Stimulated activated CD8-positive, alpha-beta memory T cell treated with anti-CD3 and anti-CD28 coated beads, Interleukin-4, amount 100 ng/mL, for 48 hours (primary cell): ENCODE measurements around the gene CYGB.

Experiments used
- DNase-seq: peaks from one replicate; pipeline ENCODE4 v3.0.0-alpha.2; 2020

CYGB gene

GRCh38 chr17:76549215-76549518 lies 11.7 kb upstream of the CYGB start:
- DNase-seq = no peak

DNA sequence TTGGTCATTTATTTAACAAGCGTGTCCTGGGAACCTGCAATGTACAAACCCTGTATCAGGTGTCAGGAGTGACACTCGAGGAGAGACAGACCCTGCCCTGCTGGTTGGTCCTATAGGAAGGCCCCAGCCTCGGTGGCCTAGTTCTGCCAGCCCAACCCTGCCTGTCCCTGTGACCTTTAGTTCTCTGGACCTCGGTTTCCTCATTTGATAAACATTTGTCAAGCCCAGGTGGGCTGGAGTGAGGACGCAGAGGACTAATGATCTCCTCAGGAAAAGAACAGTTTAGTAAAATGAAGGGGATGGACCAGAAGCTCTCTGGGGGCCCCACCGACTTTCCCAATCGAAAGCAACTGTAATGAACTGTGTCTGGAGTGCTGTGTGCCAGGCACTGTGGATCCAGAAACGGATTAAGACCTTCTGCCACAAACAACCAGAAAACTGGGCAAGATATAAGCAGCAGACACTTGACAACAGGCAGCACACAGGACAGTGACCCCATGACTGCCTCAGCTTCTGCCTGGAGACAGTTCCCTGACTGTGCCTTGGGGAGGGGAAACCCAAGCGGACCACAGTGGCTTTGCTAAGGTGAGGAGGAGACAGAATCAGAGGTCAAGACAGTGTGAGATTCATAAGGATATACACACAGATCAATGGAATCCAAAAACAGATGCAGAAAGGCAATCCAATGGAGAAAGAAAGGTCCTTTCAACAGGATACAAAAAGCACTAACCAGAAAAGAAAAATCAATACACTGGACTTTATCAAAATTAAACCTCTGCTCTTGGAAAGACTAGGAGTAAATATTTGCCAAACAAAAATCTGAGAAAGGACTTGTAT lies 11.1 kb upstream of the CYGB start:
- no peak for DNase-seq

GRCh38 chr17:76547642-76548202 lies 10.2 kb upstream of the CYGB start:
- no peak for DNase-seq

DNA sequence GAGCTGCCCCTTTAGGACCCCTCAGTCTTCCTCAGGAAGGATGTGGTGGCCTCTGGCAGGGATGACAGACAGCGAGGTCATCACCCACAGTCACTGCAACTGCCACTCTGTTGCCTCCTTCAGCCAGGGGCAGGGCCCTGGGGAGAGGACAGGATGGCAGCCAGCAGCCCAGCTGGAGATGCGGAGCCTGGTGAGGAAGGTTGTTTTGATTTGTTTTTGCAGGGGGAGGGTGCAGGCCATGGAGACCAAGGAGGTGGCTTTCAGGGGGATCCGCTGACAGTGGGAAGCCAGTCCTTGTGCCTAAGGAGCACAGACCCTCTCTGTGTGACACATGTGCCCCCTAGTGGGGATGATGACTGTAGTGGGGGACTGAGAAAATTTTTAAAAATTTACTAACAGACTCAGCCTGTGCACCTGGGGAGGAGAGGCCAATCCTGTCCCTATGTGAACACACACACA lies 9.7 kb upstream of the CYGB start:
- DNase-seq = peak; percentile 73

DNA sequence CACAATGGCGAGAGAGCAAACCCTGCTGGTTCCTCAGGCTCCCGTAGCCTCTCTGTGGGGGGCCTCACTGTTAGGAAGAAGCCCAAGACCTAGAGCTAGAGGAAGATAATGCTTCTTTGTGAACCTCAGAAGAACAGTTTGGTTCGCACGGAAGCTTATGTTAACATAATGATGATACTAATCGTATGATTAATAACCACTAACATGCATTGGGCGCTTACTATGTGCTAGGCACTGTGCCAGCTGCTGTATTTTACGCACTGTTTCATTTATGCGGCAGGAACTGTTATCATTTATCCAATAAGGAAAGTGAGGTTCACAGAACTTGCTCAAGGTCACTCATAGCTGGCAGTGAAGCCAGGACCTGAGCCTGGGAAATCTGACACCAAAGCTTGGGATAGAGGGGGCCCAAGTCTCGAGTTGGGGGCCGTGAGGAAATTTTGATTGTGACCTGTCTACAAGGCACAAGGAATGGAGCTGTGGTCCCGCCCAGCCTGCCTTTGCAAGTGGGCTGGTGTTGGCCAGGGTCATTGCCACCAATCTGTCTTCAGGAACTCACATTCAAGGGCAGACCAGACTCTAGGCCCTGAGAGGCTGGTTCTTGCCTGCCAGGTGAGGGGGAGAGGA lies 9.2 kb upstream of the CYGB start:
- DNase-seq = no peak

- no peak for DNase-seq
Observed at GRCh38 chr17:76545918-76546555, 8.5 kb upstream of the CYGB start.

GRCh38 chr17:76544546-76545365 lies 7.2 kb upstream of the CYGB start:
- DNase-seq = no peak

GRCh38 chr17:76543826-76544545 lies 6.5 kb upstream of the CYGB start:
- DNase-seq = no peak

DNA sequence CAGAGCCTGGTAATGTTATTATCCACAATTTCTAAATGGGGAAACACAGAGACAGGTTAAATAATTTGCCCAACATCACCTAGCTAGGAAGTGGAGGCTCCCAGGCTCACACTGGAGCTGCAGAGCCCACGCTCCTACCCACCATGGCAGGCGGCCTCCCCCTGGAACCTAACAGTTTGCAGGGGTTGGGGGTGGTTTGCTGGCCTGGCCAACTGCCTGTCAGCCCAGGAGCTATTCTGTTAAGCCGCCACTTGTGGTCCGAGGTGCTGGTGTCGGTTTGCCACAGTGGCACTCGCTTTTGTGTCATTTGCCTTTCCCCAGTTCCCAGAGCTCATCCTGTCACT lies 5.9 kb upstream of the CYGB start:
- DNase-seq = no peak

- DNase-seq = no peak
Observed at GRCh38 chr17:76542984-76543383, 5.5 kb upstream of the CYGB start.

DNA sequence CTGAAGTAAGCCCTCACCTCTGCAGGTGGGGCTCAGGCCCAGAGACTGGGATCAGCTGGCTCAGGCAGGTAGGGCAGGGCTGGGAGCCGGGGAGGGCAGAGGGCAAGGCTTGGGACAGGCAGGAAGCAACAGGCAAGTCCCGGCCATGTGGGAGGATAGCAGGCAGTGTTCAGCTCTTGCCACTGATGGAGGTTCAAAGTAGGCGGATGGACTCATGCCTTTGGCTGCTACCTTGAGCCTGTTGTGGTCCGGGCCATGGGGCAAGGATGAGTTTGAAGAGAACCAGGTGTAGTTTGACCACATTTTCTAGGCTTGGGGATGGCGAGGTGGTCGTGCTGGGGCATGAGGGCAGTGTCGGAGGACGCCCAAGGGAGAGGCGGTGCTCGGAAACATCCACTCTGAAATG lies 5.1 kb upstream of the CYGB start:
- DNase-seq = no peak

- DNase-seq = no peak
Observed at GRCh38 chr17:76541739-76542454, 4.4 kb upstream of the CYGB start.

DNA sequence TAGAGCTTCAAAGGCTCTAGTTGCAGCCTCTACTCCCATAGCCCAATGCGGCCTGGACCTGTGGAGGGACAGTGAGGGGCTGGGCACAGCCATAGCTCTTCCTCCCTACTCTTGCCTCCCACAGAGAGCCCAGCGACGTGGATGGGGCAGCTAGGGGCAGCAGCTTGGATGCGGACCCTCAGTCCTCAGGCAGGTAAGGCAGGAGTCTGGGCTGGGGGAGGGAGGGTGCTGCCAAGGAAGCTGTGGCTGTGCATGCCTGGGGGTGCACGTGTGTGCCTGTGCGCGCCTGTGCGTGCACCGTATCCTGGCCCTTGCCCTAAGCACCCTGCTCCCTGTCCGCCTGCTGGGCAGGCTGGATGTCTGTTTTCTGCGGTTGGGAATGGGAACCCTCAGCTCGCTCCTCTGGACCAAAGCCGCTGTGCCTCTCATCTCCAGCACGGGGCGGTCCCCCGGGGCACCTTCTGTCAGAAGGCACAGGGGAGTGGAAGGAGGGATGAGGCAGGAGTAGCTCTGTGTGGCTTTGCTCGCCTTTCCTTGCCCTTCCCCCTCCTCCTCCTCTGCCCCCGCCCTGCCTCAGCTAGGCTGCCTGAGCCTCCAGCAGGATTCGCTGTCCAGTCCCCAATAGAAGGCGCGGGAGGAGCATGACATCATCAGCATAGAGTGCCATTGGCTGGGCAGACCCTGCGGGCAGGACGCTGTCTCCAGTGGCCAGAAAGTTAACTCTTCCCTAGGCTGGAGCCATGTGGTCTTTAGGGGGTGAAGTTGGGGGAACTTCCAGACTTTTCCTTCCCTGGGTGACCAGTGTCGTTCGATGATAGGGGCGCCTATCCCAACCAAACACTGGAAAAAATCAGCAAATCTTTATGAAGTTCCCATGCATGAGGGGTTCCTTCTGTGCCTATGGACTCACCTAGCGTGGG lies 3.1 kb upstream of the CYGB start:
- no peak for DNase-seq

DNA sequence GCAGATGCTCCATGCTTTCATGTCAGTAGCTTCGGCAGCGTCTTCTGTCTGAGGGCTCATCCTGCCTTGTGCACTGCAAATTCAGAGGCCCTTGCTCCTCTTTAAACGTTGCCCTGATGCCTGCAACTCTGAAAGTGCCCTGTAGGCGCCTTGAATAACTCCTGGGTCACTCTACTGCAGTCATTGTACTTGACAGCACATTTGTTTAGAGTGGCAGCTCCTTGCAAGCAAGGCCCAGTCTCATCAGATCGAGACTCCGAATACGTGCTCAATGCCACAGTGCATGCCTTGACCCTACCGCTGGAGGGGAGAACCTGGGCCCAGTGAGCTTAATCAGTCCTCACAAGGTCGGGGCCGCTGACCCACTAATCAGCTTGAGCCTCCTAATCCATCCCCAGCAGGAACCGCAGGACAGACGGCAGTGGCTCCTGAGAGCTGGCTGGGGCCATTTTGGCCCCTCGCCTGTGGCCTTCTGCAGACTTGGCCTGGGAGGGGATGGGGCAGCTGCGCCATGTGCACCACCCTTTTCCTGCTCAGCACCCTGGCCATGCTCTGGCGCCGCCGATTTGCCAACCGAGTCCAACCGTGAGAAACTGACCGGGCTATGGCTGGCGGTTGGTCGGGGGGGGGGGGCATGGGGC lies 2.2 kb upstream of the CYGB start, which contains the start of gene PRCD:
Gene PRCD, plus strand, starts transcription at position 414 of the 641 bp plus-strand sequence. Its CDS starts 98 bp downstream, at position 512.
- DNase-seq = no peak

DNA sequence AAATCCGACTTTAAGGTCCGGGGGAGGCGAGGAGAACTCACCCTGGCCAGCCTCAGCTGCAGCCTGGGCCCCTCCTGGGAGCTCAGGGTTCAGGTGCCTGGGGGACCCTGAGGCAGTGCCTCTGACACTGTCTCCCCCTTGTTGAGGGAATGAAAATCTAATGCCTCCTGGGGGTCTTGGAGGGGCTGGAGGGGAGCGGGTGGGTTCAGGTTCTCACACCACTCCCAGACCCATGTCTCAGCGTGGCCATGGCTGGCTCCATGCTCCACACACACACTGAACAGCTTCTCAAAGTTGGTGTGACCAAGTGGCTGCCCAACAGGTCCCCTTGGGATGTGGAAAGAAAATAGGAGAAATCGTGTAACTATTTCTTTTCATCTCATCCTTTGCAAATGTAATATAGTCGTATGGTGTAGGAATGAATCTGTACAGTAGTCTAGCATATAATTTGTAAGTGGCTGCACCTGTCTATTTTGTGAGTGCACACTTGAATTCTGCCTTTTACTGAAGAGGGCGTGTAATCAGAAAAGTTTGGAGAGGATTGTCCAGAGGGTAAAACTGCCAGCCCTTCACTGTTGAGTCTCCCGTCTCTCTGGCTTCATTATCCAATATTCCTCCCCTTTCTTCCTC lies 1.5 kb upstream of the CYGB start:
- no peak for DNase-seq

DNA sequence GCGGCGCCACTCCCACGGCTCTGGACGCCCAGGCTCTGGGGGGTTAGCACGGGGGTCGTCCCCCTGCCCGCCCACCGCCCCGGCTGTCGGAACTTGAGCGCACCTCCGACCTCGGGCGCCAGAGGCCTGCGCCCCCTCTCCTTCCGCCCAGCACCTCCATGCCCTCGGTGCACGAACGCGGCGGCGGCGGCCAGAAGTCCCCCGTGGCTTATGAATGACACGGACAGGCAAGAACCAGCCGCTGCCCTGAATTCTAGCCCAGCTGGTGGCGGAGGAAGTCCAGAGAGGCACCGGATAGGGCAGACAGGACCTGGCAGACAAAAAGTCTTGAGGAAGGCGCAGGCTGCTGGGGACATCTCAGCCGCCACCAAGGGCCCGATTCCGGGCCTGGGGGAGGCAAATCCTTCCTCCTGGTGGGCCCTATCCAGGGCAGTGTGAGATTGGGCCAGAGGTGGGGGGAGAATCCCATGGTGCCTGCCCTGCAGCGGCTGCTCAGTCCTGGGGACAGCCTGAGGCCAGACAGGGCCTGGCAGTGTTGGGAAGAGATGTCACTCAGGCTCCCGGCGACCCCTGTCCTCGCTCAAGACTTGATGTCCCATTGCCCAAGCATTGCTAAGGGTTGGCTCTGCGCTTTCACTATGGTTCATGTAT lies 897 bp upstream of the CYGB start:
- DNase-seq = no peak

GRCh38 chr17:76537288-76537577 lies 276 bp downstream of the CYGB start:
- DNase-seq = no peak

DNA sequence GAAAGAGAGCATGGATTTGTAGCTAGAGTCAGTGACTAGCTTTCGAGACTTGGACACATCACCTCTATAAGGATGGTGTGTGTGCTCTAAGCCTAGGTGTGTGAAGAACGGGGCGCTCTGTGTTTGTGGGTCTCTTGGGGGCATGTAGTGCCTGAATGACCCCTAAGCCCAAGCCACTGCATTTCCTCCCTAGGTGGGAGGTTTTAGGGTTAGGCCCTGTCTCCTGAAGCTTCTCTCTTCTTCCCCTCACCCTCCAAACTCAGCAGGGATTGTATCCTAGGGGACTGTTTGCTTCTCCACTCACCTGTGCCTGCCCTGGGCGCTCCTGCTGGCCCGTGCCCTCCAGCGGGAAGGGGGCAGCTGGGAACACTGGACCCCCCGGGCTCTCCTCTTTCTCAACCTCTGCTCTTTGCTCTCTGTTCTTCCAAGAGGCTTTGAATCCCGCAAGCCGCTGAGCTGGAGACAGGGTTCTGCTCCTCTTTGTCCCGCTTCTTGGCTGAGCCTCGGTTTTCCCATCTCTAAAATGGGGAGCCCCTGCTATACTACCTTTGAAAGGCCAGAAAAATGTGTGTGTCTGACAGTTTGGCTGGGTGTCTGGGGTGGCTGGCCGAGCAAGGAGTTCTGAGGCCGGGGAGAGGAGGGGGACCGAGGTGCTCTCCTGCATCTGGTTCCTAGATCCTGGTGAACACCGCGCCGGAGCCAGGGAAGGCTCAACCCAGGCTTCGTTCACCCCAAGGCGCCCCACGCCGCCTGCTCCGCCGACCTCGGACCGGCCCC lies 810 bp downstream of the CYGB start:
- no peak for DNase-seq
